ENCODE measurements around the gene CITED2.
"Not testable (repeated sequence)": the region's sequence is repeated elsewhere in the genome, so short reads cannot be mapped to it uniquely, and the experiment has no call there.

CITED2 gene

DNA sequence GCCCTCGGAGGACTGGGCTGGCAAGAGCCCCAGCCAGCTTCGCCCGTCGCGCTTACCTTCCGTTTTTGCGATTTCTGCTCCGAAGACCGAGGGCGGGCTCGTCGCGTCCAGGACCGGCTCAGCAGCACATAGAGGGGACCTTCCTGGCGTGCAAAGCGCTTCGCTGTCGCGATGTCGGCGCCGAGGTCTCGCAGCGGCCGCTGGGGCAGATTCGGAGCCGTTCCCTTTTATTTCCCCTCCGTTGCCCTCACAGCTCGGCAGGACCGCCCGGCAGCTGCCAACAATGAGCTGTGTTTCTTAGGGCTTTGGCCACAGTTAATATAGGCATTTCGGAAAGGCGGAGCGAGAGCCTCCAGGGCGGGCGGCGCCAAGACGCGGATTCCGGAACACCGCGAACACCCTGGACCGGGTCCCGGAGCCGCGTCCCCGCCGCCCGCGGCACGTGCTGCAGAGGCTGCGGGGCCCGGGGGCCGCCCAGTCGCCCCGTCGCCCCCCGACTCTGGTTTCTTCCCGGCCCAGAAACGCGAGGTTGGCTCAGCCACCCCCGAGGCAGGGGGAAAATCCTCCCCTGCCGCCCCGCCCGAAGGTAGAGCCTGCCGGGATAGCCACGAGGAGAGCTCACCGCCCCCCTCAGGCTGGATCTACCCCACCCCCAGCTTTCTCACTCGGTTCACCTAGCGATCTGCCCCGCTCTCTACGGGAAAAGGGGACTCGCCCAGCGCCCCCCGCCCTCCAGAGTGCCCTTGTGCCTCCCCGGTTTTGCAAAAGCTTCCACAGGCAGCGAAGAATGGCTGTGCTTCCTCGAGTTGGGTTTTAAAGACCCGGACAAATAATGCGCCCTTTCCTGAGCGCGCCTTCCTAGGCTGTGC, at the start of gene CITED2:
TSS of gene CITED2 (minus strand) at position 292 of the 869 bp plus-strand sequence. CDS start 704 bp downstream, outside the sequence.
- DNase-seq = peak; percentile 95

GRCh38 chr6:139423037-139423703, 48.7 kb upstream of the CITED2 start:
- no peak for DNase-seq

DNA sequence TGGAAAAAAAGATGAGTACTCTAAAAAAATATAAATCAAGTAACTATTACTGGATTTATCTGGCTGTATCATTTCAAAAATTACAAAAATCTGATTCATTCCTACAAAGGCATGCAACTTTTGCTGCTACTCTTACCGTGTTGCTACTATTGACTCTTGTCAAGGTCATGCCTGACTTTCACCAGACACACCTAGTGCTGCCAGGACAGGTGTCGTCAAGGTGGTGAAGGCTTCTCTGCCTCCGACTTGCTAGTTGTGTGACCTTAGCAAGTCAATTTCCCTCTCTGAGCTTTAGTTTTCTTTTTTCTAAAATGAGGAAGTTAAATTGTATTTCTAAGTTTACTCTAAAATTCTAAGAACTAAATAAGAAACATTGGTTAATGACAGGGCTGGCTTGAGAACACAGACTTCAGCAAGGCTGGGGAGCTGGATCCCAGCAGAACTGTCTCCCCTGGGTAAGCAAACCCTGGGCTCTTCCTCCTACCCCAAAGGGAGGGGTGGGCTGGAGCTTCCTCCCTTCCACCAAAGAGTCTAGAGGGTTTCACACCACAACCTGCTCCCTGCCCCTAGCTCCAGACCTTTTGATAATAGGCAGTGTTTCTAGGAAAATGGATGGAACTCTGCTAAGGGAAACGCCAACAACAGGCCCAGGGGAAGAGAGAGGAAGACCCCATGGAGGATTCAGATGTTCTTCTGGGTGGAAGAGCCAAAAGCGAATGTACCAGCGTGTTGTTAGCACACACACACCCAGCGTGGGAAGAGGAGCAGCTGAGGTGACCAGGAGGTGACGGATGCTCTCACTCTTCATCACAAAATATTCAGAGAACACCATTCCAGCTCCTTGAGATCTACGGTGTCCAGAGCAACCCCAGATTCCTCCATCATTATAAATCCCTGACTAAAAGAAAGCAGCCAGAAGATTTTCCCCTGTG, 47.9 kb upstream of the CITED2 start:
- no peak for DNase-seq

DNA sequence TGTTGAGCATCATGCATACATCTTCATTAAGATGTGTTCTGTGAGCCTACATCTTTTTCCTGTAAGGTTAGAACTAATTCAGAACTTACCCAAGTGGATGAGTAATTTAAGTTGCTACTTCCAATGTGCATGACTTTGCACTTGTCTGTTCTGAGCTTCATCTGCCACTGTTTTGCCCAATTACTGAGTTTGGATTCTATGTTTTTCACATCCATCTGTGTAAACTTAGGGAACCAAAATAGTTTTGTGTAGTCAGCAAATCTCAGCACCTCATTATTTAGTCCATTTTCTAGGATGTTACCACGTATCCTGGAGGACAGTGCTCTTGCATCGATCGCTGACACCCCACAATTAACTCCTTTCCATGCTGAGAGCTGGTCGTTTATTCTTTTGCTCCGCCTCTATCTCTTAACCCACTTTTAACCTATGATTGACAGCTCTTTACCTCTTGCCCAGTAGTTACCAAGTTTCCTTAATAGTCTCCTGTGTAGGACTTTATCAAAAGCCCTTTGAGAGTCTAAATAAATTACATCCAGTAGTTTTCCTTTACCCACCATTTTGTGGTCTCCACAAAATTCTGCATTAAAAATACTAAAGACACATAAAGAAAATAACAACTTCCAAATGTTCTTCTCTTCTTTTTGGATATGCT, 44.2 kb upstream of the CITED2 start:
- no peak for DNase-seq

GRCh38 chr6:139416146-139416545, 41.7 kb upstream of the CITED2 start:
- DNase-seq = no peak

DNA sequence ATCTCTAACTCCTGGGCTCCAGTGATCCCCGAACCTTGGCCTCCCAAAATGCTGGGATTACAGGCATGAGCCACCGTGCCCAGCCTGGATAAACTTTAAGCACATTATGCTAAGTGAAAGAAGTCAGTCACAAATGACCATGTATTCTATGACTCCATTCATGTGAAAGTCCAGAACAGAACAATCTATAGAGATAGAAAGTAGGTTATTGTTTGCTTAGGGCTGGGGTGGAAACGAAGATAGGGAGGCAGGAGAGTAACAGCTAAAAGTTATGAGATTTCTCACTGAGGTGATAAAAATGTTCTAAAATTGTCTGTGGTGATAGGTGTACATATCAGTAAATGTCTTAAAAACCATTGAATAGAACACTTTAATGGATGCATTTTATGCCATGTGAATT, 40.9 kb upstream of the CITED2 start:
- DNase-seq = no peak

- DNase-seq = not testable (repeated sequence)
Measured at GRCh38 chr6:139412103-139412502, 37.7 kb upstream of the CITED2 start.

DNA sequence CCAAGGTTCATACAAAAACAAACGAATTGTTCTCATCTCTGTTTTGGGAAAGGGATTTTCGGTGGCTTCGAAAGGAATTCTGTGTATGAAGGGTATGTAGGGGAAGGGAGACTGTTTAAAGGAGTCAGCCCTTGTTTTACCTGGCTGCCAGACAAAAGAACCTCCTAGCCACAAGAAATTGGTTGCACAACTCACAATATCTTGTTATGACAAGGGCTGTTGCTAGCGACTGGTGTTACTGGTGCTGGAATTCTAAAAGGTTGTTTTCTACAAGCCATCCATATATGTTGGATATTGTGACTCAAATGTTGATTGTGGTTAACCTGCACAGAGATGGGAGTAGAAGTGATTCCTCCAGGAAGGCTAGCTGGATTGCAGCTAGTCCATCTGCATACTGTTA, 34.6 kb upstream of the CITED2 start:
- DNase-seq = no peak

DNA sequence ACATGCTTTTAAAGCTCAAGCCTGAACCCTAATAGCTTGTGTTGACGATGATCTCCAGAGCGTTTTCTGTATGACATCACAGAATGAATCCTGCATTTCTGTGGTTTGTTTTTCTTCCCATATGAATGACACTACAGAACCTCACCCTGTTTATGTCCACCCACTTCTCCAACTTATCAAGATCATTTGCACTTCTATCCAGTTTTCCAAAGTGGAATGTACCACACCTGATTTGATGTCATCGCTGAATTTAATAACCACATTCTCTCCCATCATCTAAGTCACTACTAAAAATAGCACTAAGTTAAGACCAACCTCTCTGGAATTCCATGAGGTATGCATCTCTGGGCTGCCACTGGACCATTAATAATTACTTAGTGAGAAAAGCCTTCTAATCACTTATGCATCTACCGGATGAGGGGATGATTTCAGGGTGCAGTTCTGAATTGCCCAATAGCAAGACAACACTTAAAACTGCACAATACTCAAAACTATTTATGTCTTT, 33.3 kb upstream of the CITED2 start:
- no peak for DNase-seq

- no peak for DNase-seq
Measured at GRCh38 chr6:139406577-139407343, 32.3 kb upstream of the CITED2 start.

DNA sequence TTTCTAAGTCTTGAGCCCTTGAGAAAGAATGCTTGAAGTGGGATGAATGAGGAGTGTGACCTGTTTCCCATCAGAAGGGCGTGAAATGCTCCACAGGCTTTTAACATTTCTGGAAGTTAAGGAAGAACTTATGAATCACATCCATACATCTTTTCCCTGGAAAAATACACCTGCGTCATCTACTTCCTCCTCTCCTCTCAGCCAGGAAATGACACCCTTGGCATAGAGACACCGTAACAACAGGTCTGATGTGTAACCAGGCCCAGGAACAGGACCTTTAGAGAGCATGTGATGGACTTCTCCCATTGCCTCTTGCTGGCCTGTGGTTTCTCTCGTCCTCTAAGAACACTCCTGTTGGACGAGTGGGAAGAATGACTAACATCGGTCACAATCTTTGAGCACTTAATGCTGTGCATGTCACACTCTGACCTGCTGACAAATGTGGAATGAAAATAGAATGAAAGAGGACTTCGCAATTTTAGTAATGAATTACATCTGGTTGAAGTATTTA, 28.5 kb upstream of the CITED2 start:
- no peak for DNase-seq

GRCh38 chr6:139398658-139399057, 24.2 kb upstream of the CITED2 start:
- no peak for DNase-seq

- DNase-seq = no peak
Measured at GRCh38 chr6:139395891-139396301, 21.4 kb upstream of the CITED2 start.

- DNase-seq = no peak
Measured at GRCh38 chr6:139395371-139395770, 20.9 kb upstream of the CITED2 start.

GRCh38 chr6:139394027-139394649, 19.7 kb upstream of the CITED2 start:
- DNase-seq = no peak

DNA sequence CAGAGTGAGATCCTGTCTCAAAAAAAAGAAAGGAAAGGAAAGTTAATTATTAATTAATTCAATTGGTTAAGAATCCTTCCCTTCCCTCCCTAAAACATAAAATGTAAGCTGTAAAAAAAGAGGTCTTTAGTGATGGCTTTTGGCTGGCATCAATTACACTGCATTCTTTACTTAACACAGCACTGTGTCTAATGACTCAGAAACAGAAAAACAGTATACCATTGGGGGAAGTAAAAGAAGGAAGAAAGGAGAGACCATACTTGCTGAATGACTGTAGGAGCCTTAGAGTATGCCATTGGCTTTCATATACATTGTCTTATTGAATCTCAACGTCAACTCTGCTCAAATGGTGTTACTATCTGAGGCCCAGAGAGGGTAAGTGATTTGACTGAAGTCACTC, 18.3 kb upstream of the CITED2 start:
- no peak for DNase-seq

GRCh38 chr6:139391709-139392108, 17.3 kb upstream of the CITED2 start:
- DNase-seq = no peak

DNA sequence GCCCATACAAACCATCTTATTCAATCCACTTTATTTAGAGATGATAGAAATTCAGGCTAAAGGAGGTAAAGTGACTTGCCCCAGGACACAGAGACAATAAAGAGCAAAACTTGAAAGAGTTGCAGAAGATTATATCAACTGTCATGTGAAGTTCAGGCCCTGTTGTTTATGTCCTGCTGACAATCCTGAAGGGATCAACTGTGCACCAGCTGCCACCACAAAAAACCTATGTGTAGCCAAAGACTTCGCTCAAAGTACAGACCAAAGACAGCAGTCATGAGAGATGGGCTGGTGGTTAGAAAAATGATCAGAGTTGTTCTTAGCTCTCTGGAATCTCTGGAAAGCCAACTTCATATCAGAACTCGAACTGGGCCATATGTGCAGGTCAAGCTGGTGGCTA, 16.0 kb upstream of the CITED2 start:
- DNase-seq = no peak

DNA sequence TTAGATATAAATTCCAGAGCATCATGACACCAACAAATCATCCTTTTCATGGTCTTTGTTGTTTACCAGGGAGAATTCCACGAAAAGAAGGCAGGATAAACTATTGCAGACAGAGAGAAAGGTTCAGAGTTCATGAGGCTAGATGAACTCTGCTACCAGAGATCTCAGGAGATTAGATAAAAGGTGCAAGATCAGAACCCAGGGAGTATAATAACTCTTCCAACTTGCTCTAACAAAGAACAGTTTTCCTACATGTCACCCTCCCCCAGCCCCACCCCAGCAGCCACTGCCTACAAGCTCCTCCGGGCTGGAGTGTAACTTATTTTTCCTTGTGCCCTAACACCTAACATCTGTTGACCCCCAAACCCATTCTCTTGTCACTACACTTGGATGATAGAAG, 13.9 kb upstream of the CITED2 start:
- DNase-seq = no peak

DNA sequence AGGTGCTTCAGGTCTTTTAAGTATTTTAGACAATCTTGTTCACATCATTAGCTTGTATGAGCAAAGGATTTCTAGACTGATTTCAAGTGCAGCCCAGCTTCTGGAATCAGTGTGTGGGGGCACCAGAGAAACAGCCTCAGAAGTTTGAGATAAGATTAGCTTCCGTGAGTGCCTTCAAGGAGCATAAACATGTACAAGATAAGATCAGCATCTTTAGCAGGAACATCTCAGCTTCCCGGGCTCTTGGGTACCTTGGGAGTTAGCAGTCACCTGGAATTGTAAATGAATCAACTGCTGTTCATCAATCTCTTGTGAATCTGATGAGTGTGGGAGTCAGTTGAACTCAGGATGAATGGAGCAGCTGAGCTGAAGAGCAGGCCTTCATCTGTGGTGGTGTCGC, 12.0 kb upstream of the CITED2 start:
- no peak for DNase-seq

All from NCI-H774 (cell line).